Measurements from ENCODE around the gene PBX1.
"Not testable (repeated sequence)": the region's sequence is repeated elsewhere in the genome, so short reads cannot be mapped to it uniquely, and the experiment has no call there.

Gene PBX1

GRCh38 chr1:164558461-164559341 lies at the start of gene PBX1:
Gene PBX1 (plus strand): TSS chr1:164559184.
- DNase-seq, result peak; percentile 94

GRCh38 chr1:164510435-164510834 lies 48.5 kb upstream of the PBX1 start:
- DNase-seq, result no peak

- no peak for DNase-seq
Measured at GRCh38 chr1:164511001-164511705, 47.8 kb upstream of the PBX1 start.

GRCh38 chr1:164515231-164515630 lies 43.8 kb upstream of the PBX1 start:
- DNase-seq, result no peak

GRCh38 chr1:164515711-164516331 lies 43.2 kb upstream of the PBX1 start:
- DNase-seq, result no peak

- no peak for DNase-seq
Measured at GRCh38 chr1:164516591-164516990, 42.4 kb upstream of the PBX1 start.

GRCh38 chr1:164518692-164519332 lies 40.2 kb upstream of the PBX1 start:
- DNase-seq, result no peak

- DNase-seq, result no peak
Measured at GRCh38 chr1:164519426-164519825, 39.6 kb upstream of the PBX1 start.

GRCh38 chr1:164524810-164525209 lies 34.2 kb upstream of the PBX1 start:
- DNase-seq, result no peak

- no peak for DNase-seq
Measured at GRCh38 chr1:164534863-164535610, 23.9 kb upstream of the PBX1 start.

- not testable (repeated sequence) for DNase-seq
Measured at GRCh38 chr1:164552463-164552988, 6.5 kb upstream of the PBX1 start.

GRCh38 chr1:164557270-164557669 lies 1.7 kb upstream of the PBX1 start:
- DNase-seq, result no peak

GRCh38 chr1:164559342-164560051 lies 513 bp downstream of the PBX1 start:
- DNase-seq, result no peak

- no peak for DNase-seq
Measured at GRCh38 chr1:164560121-164560541, 1.1 kb downstream of the PBX1 start.

- DNase-seq, result no peak
Measured at GRCh38 chr1:164560556-164560955, 1.6 kb downstream of the PBX1 start.

- DNase-seq, result no peak
Measured at GRCh38 chr1:164561007-164561406, 2.0 kb downstream of the PBX1 start.

- no peak for DNase-seq
Measured at GRCh38 chr1:164561472-164561871, 2.5 kb downstream of the PBX1 start.

- no peak for DNase-seq
Measured at GRCh38 chr1:164562061-164562460, 3.1 kb downstream of the PBX1 start.

GRCh38 chr1:164562511-164562910 lies 3.5 kb downstream of the PBX1 start:
- DNase-seq, result no peak

GRCh38 chr1:164562947-164563520 lies 4.0 kb downstream of the PBX1 start:
- DNase-seq, result no peak

- no peak for DNase-seq
Measured at GRCh38 chr1:164563721-164564360, 4.9 kb downstream of the PBX1 start.

Data from NCI-H1417 treated with DMSO at 0.1 percent for 48 hours (cell line).